NCI-H2227 (cell line): ENCODE results near the gene LMOD2.

Experiments used
- DNase-seq: peaks from one replicate; lab custom pipeline; 2025; ENCODE audit not compliant: unreplicated experiment; lab: John Stamatoyannopoulos, UW

Gene LMOD2

DNA sequence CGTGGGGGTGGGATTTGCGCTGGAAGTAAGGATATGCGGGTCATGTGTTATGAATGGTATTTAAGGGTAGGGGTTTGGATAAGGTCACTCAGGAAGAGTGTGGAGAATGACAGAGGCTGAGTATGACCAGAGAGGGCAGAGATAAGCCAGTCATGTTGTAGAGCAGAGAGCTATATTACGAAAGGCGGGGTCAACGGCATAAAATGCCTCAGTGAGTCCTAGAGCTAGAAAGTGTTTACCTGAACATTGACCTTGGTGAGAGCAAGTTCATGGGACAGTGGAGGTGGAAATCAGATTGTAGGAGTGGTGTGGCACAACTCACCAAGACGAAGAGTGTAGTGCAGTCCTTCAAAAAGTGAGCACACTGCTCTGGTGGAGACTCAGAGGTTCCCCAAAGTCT, 13.8 kb downstream of the LMOD2 start:
- DNase-seq = no peak

DNA sequence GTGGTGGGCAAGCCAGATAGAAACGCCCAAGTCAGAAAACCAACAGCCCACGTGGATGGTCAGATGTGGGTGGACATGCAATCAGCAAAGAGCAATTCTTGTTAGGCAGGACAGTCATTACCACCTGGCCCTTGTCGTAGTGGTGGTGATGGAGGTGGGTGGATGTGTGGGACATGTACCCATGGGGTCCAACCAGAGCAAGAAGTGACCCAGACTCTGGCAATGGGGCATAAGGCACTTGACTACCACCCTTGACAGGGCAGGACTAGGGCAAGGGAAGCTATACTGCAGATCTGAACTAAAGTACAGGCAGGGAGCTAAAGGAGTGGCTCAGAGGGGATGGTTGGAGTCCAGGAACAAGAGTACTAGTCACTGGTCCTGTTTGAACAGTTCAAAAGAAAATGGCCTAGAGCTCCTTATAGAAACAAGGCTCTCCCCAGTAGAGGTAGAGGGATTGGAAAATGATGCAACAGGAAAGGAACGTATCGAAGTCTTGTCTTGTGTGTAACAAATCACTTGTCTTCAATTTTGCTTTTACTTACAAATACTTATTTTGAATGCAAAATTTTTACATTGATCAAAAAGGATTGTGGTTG, 17.6 kb downstream of the LMOD2 start:
- no peak for DNase-seq

DNA sequence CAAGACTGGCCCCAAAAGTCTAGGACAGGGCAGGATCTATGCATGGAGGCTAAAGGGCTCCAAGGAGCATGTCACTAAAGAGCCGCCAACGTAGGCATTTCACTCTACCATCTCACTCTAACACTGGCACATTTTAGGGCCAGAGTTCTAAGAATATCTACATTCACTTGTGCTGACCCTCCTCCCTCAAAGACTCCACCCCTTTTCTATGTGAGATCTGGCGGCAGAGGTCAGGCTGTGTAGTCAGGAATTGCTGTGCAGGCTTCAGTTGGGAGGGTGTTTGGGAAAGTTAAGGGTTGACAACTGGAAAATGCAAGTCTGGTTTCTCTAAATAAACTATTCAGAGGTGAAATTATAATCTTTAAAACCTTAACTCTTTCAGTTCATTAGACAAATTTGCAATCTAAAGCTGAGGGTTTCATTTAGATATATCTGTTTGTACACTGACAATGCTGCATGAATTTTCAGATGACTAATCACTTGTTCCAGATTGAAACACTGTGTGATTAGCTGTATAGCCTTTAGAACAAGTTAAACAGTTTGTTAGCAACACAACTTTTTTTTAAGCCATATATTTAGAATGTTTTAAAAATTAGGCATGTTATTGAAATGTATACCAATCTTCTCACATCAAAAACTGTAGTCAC, 18.2 kb downstream of the LMOD2 start:
- no peak for DNase-seq

DNA sequence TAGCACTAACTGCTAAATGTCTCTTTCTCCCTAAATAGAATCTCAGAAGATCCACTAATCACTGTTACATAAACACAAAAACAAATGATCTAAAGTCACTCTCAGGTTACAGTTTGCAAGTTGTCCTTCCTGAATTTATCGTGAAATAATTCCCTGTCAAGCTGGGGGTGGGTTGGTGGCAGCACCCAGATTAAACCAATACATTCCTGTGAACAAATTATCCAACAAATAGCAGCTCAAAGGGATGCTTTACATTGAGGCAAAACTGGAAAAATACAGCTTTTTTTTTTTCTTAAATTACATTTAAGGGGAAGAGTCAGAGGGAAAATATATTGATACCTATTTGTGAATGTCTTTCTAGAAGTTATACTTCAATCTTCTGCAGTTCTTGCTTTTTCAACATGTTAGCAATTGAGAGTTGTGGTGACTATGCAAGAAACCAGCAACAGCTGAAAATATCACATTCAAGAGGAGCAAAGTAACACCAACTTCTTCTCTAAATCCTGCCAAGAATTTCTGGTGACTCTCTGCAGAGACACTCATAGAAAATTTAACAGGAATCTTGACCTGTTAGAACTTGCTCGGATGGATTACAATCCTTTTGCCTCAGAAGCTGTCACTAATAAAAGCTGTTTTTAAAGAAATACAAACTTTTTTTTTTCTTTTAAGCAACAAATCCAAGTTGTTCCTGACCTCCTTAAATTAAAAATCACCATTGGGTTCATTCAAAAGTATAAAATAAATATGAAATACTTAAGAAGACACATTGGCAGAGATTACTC, 18.9 kb downstream of the LMOD2 start:
- no peak for DNase-seq

DNA sequence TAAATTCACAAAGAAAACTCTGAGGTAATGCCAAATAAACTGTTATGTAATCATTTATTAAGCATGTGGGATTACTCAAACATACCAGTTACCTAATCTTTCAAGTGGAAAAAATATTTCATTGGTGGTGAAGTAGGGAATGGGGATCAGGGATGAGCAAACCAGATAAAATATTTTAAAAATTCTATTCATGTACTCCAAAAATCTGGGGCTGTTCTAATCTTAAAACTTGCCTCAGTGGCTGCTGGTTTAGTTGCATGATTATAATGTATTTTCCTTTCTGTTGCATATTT, 19.5 kb downstream of the LMOD2 start:
- DNase-seq = no peak

DNA sequence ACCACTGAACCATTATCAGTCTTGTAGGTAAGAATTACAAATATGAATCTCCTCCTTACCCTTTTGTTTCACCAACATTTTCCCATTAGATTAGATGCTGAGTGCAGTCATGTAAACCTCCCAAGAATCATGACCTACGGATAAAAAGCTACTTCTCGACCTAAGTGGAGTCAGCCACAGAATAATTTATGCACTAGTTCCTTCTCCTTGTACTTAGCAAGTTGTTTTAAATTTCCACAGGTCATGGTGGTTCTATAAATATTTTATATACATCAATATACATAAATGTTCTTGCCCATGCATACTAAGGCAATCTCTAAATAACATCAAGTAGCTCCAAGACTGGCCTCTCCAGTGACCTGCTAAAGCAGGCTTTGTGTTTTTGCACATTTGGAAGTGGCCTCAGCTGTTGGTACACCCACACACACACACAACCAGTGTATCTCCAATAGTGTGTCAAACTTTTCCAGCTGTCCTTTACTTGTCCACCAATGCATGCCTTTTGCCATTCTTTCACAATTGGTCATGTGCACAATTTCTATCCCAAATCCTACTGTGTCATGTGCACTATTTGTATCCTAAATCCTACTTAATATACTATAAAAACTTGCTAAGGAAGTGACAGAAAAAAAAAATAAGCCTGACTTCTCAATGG, 21.5 kb downstream of the LMOD2 start:
- DNase-seq = no peak

DNA sequence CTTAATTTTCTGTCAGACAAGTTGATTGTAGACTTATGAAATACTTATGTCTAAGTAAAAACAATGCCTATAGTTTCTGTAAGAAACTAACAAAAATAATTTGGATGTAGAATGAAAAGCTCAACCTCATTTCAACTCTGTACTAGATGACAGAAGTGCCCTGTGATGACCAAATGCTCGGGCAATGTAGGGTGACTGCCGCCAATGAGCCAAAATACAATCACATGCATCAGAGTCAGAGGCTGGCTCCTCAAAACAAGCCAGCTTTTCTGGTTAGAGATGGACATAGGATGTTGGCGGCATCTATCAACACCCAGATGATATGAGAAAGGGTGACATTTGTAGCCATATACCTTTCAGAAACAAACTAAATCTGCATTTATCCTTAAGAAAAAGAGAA, 23.9 kb downstream of the LMOD2 start:
- DNase-seq = no peak

DNA sequence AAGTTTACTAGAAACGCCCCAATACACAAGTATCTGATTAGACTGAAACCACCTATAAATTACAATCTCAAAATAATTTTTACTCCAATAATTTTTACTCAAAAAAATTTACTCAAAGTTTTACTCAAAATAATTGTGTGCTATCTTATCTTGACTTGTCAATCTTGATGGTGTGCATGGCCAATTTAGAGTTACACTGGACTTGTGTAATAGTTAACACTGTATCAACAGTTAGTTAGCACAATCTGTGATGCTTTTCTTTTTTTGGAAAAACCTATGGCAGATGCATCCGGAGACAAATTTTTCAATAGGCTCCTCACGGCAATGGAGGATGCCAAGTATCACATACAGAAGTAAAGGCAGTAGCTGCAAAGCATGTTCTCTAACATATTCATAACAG, 24.9 kb downstream of the LMOD2 start:
- DNase-seq = no peak

DNA sequence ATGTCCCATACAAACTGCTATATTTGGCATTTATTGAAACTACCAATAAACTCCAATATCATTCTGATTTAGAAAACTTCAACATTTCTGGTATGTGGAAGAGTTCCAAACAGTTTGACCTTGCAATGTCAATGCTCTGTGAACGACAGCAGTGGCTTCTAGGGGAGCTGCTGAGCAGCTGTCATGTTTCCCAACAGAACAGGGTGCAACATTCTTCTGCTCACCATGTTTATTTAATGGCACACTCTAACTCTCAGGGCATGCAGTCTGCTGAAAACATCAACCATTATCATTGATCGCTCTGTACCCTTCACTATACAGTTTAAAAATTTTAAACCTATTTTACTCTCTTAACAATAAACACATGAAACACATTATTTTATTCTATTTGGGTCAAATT, 25.9 kb downstream of the LMOD2 start:
- DNase-seq = no peak

DNA sequence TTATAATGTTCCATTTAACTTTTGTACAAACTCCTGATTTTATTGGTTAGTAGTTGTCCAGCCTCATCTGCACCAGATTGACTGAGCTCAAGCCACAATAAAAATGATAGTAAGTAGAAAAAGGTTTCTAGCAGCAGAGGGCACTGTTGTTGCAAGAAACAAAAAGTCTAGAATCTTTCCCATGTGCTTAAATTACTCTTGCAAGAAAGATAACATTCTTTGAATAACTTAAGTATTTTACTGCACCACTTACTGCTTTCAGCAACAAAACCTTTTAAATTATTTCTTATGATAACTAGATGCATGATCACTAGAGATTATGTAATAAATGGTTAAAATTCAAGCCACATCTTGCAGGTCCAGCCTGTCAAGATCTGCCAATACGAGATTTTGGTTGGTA, 27.0 kb downstream of the LMOD2 start:
- DNase-seq = peak; percentile 56

DNA sequence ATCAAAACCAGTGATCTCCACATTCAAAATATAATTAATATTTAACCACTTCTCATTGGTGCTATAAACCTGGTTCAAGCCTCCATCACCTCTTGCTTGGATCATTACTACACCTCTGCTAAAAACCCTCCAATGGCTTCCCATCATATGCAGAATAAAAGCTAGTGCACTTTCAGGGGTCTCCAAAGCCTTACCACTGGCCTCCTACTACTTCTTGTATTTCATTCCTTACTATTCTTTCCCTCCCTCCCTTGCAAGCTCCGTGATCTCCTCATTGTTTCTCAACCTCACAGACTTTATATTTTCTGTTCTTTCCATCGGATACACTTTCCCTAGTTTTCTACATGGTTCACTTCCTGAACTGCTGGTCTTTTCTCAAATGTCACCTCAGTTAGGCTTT, 31.5 kb downstream of the LMOD2 start:
- DNase-seq = no peak

DNA sequence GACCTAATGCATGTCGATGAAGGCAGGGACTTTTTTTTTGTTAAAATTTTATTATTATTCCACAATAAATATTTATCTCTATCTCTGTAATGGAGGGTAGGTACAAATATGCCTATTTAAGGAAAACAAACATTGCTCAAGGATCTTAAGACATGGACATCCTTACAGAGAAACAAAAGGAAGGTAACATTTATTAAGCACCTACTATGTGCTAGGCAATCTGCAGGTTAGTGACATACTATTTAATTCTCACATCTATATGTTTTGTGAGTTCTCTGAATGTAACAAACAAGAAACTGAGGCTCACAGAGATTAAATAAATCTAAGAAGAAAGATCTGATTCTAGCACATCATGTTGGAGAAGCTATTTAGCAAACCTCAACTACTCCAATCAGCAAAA, 32.1 kb downstream of the LMOD2 start:
- DNase-seq = no peak

DNA sequence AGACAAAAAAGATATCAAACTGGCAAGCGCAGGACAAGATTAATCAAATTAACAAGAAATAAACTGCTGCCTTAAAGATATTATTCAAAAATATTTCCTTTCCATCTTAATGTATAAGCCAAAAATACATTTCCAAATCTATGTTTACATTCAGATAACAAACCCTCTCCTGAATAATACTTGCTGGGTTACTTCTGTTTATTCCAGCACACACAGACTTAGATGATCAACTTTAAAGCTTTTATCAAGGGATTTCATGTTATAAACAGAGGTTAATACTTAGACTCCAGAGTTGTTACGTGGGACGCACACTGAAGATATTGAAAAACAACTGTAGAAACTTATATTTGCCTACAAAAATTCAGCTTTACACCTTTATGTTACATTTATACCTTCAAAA, 33.6 kb downstream of the LMOD2 start:
- DNase-seq = no peak

DNA sequence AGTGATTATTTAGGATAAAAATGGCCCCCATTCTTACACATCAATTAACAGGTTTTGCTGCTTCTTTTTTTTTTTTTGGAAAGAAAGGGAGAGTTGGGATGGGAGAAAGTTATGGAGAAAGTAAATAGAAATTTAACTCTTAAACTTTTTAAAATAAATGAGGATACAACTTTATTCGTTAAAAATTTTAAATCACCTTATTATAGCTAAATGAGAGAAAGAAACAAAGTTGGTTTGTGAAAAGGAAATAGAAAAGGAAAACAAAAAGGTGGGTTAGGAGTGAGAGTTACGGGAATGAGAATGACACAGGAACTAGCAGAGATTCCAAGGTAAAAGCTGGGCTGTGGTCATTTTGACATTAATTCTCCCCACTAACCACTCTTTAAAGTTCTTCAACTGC, 34.9 kb downstream of the LMOD2 start:
- no peak for DNase-seq

DNA sequence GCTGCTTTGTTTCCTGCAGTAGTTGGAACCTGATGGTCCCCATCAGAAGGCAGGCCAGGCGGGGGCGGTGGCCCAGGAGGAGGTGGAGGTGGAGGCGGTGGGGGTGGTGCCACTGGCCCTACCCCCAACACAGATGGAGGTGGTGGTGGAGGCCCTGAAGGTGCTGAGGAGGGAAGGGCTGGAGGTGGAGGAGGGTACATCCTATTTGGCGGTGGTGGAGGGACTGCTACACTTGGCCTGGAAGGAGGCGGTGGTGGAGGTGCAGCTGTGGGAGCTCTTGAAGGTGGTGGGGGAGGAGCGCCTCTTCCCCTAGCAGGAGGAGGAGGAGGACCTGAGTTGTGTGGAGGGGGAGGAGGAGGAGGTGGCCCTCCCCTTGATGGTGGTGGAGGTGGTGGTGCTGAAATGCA, 36.8 kb downstream of the LMOD2 start:
- no peak for DNase-seq

DNA sequence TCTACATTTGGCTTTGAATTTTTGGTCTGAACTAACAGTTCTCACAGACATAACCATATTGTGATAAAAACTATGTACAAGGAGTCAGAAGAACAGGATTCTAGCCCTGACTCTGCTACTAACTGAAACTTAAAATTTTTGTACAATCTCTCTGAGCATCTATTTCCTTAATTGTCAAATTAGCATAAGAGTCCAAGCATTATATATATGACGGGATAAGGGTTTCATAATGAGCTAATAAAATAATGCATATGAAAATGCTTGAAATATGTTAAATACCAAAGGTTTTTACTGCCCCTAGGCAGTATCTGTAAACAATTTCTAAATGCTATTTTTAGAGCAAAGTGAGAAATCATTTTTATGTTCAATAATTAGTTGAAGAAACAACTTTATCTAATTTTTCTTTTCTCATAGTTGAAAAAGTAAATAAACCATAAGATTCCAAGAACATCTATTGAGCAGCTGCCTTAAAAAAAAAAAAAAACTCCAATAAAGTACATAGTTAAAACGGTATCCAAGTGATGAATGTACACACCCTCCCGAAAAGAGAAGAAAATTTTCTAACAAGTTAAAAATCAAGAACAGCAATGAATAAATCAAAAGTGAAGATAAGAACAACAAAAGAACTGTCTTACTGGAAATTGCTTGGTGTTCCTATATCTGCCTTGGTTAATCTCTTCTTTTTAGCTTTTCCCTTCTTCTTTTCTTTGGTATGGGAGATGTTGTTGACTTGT, 40.4 kb downstream of the LMOD2 start:
- no peak for DNase-seq

DNA sequence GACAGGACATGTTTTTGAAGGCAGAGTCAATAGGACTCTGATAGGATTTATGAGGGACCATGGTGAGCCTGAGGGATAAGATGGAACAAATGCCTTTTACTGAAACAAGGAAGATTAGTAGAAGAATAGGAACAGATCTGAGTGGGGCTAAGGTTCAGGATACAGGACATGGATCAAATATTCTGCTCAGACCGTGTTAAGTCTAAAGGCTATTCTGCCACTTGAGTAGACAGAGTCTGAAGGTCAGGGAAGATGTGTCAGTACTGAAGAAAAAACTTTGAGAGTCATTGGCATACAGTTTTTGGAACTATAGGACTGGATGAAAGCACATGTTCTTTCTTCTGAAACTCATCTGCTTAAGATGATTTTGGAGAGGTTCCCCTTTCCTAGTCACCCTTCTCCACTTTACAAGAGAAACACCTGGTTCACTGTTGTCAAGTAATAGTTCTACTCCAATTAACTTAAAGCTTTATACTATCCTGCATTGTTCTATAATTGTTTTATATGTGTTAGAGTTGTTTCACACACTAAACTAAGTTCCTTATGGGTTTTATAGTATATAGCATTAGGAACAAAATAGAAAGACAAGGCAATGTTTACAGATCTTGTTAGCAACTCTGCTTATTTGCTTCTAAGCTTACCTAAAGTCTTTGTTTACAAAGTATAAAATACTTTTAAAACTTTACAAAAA, 49.7 kb downstream of the LMOD2 start:
- DNase-seq = no peak

DNA sequence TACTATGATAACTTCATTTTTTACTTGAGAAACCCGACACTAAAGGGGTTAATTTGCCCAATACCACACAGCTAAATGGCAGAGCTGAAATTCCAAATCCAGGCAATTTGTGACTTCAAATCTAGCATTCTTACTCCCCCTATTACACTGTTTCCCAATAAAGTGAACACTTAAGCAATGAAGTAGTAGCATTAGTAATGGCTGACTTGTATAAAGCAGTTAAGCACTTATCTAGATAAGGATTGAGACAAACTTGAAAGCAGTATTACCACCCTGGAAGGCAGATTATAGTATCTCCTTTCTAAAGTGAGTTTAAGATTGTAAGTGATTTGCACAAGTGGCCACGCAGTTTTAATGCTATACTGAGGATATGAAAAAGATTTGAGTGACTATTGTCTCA, 53.9 kb downstream of the LMOD2 start:
- no peak for DNase-seq

DNA sequence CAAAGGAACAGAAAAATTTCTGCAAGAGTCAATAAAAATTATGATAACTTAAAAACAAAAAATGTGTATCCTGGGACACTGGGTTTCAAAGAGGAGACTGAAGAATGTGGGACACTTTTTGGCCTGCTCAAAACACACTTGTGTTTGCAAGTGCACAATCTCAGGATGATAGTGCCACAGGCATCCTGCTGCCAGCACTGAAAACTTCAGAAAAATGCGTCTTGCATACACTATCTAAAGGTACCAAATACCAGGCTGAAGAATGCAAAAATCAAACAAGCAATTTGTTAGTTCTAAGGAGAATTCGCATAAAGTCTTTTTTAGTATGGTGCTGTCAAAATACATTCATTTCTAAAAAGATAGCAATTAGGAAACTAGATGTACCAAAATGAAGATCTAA, 55.0 kb downstream of the LMOD2 start:
- DNase-seq = no peak

DNA sequence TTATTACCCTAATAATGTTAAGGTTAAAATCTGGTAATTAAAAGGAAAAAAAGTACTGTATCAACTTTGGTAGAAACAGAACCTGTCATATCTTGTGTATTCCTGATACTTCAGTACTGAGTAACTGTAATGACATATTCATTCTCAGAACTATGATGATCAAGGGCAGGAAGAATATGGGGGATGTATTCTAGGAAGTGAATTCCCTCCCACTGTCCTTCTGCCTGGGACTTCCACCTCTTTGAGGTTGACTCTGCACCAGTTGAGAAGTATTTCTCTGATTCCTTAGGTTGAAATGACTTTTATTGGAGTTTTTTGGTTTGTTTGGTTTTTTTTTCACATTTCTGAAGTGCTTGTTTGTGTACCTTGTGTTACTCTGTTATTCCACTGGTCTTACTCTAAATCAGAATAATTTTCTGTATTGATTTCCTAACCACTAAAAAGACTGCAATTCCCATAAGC, 56.2 kb downstream of the LMOD2 start:
- no peak for DNase-seq

DNA sequence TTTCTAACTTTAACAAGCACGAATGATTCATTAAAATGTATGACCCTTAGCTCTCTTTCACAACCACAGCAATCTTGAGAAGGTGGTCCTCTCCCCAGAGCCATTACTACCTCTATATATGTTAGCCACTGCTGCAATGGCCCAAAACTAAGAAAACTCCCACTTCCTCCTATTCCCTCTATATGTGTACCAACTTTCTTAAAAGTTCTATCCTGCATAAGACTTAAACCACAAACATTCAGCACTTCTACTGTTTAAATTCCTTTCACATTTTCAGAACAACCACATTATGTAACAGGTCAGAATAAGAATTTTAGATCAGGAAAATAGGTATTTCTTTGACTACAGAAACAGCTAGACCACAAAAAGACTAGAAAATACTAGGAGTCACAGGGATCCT, 57.0 kb downstream of the LMOD2 start:
- DNase-seq = no peak
